ENCODE measurements around the gene NEK9. TPM values are rescaled to one million over a fixed set of nuclear protein-coding genes. Genes with fewer than 3 reads are reported as not detected.
A peak's percentile ranks its signal among the peaks of the same experiment; 100 is the strongest.

Gene NEK9
- total and polyA plus RNA-seq, 9 of the 15 experiments (the other 6 are each of a cell fraction or from before 2014, with no cell fraction given) = 2.8 to 39.6 (median 19.8) TPM

DNA sequence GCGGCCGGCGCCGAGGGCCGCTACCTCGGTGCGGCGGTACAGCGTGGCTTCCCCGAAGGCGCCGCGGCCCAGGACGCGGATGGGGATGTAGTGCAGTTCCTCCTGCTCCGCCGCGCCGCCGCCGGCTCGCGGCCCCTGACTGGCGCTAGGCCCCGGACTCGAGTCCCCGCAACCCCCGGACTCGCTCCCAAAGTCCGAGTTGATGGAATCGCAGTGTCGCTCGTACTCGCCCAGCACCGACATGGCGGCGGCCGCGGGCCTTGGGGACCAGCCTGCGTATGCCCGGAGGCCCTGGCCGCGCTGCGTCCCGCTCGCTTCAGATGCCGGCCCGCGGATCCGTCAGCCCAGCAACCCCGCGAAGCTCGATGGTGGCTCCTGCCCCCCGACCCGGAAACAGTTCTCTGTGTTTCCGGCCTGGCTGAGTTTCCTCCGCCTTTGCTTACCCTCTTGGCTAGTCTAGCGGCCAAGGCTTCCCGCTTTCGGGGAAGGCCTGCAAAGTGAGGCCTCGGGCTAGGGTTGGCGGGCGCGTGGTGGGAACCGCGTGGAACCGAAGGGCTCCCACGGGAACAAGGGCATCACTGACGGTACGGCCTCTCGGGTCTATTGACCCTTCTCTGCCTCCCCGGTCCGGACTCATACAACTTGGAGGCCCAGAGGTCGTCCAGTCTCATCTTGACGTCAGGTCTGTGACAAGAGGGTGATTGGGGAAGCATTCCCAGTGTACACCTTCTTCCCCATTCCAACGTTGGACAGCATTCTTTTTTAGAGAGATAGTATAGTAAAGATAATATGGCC lies at the start of gene NEK9 (continued):
- TF ChIP-seq, protein P1, sequence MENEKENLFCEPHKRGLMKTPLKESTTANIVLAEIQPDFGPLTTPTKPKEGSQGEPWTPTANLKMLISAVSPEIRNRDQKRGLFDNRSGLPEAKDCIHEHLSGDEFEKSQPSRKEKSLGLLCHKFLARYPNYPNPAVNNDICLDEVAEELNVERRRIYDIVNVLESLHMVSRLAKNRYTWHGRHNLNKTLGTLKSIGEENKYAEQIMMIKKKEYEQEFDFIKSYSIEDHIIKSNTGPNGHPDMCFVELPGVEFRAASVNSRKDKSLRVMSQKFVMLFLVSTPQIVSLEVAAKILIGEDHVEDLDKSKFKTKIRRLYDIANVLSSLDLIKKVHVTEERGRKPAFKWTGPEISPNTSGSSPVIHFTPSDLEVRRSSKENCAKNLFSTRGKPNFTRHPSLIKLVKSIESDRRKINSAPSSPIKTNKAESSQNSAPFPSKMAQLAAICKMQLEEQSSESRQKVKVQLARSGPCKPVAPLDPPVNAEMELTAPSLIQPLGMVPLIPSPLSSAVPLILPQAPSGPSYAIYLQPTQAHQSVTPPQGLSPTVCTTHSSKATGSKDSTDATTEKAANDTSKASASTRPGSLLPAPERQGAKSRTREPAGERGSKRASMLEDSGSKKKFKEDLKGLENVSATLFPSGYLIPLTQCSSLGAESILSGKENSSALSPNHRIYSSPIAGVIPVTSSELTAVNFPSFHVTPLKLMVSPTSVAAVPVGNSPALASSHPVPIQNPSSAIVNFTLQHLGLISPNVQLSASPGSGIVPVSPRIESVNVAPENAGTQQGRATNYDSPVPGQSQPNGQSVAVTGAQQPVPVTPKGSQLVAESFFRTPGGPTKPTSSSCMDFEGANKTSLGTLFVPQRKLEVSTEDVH (IDR thresholded peaks at IDR 0.05; ENCODE audit: low read depth, partially characterized antibody) = peak; percentile 76
- no peak for TF ChIP-seq XRCC3 (IDR thresholded peaks at IDR 0.05)
- TF ChIP-seq, protein P2, sequence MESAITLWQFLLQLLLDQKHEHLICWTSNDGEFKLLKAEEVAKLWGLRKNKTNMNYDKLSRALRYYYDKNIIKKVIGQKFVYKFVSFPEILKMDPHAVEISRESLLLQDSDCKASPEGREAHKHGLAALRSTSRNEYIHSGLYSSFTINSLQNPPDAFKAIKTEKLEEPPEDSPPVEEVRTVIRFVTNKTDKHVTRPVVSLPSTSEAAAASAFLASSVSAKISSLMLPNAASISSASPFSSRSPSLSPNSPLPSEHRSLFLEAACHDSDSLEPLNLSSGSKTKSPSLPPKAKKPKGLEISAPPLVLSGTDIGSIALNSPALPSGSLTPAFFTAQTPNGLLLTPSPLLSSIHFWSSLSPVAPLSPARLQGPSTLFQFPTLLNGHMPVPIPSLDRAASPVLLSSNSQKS (CRISPR knock-in tag; IDR thresholded peaks at IDR 0.05) = no peak
- TF ChIP-seq E2F3 (CRISPR knock-in tag; IDR thresholded peaks at IDR 0.05) = peak; percentile 45; the same call in 1 of the 2 replicates
- 0 out of 2 replicates have a peak, but pooled peaks have one; percentile 65 for TF ChIP-seq CTBP1 (IDR thresholded peaks at IDR 0.05; ENCODE audit: borderline replicate concordance)
- TF ChIP-seq, protein P3, sequence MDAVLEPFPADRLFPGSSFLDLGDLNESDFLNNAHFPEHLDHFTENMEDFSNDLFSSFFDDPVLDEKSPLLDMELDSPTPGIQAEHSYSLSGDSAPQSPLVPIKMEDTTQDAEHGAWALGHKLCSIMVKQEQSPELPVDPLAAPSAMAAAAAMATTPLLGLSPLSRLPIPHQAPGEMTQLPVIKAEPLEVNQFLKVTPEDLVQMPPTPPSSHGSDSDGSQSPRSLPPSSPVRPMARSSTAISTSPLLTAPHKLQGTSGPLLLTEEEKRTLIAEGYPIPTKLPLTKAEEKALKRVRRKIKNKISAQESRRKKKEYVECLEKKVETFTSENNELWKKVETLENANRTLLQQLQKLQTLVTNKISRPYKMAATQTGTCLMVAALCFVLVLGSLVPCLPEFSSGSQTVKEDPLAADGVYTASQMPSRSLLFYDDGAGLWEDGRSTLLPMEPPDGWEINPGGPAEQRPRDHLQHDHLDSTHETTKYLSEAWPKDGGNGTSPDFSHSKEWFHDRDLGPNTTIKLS (IDR thresholded peaks at IDR 0.05; ENCODE audit: borderline replicate concordance, low read depth) = peak; percentile 49; the same call in 1 of the 2 replicates
- TF ChIP-seq KLF16 (IDR thresholded peaks at IDR 0.05) = no peak
- peak; percentile 32; the same call in 1 of the 2 replicates for TF ChIP-seq SP1 (CRISPR knock-in tag; IDR thresholded peaks at IDR 0.05)
- TF ChIP-seq NFE2 (IDR thresholded peaks at IDR 0.05; ENCODE audit: low read depth) = no peak
- TF ChIP-seq, protein P4, sequence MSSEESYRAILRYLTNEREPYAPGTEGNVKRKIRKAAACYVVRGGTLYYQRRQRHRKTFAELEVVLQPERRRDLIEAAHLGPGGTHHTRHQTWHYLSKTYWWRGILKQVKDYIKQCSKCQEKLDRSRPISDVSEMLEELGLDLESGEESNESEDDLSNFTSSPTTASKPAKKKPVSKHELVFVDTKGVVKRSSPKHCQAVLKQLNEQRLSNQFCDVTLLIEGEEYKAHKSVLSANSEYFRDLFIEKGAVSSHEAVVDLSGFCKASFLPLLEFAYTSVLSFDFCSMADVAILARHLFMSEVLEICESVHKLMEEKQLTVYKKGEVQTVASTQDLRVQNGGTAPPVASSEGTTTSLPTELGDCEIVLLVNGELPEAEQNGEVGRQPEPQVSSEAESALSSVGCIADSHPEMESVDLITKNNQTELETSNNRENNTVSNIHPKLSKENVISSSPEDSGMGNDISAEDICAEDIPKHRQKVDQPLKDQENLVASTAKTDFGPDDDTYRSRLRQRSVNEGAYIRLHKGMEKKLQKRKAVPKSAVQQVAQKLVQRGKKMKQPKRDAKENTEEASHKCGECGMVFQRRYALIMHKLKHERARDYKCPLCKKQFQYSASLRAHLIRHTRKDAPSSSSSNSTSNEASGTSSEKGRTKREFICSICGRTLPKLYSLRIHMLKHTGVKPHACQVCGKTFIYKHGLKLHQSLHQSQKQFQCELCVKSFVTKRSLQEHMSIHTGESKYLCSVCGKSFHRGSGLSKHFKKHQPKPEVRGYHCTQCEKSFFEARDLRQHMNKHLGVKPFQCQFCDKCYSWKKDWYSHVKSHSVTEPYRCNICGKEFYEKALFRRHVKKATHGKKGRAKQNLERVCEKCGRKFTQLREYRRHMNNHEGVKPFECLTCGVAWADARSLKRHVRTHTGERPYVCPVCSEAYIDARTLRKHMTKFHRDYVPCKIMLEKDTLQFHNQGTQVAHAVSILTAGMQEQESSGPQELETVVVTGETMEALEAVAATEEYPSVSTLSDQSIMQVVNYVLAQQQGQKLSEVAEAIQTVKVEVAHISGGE (CRISPR knock-in tag; IDR thresholded peaks at IDR 0.05) = peak in 2 of 3 experiments; percentile 70 to 93; a peak in 4 of 6 replicates
- no peak for TF ChIP-seq FOS (IDR thresholded peaks at IDR 0.05; ENCODE audit: extremely low read depth, insufficient read length)
- TF ChIP-seq ASH1L (IDR thresholded peaks at IDR 0.05; ENCODE audit: borderline replicate concordance, low read depth, partially characterized antibody) = no peak
- no peak for TF ChIP-seq ARHGAP35 (IDR thresholded peaks at IDR 0.05; ENCODE audit: partially characterized antibody)
- TF ChIP-seq NR2F6 (CRISPR knock-in tag; IDR thresholded peaks at IDR 0.05) = no peak
- TF ChIP-seq HDAC2 (IDR thresholded peaks at IDR 0.05) = no peak
- TF ChIP-seq CAMTA2 (CRISPR knock-in tag; conservative IDR thresholded peaks at IDR 0.05) = no peak
- TF ChIP-seq, protein P5, sequence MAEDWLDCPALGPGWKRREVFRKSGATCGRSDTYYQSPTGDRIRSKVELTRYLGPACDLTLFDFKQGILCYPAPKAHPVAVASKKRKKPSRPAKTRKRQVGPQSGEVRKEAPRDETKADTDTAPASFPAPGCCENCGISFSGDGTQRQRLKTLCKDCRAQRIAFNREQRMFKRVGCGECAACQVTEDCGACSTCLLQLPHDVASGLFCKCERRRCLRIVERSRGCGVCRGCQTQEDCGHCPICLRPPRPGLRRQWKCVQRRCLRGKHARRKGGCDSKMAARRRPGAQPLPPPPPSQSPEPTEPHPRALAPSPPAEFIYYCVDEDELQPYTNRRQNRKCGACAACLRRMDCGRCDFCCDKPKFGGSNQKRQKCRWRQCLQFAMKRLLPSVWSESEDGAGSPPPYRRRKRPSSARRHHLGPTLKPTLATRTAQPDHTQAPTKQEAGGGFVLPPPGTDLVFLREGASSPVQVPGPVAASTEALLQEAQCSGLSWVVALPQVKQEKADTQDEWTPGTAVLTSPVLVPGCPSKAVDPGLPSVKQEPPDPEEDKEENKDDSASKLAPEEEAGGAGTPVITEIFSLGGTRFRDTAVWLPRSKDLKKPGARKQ (CRISPR knock-in tag; IDR thresholded peaks at IDR 0.05) = no peak
